GM18526 (cell line): ENCODE results near the gene ZNF407.

Experiments
- POLR2A ChIP-seq: IDR thresholded peaks from 3 replicates; pipeline ENCODE4 v1.6.1; 2011; ENCODE audit not compliant: insufficient read length; ENCODE audit errors: extremely low read depth

The ZNF407 gene, protein sequence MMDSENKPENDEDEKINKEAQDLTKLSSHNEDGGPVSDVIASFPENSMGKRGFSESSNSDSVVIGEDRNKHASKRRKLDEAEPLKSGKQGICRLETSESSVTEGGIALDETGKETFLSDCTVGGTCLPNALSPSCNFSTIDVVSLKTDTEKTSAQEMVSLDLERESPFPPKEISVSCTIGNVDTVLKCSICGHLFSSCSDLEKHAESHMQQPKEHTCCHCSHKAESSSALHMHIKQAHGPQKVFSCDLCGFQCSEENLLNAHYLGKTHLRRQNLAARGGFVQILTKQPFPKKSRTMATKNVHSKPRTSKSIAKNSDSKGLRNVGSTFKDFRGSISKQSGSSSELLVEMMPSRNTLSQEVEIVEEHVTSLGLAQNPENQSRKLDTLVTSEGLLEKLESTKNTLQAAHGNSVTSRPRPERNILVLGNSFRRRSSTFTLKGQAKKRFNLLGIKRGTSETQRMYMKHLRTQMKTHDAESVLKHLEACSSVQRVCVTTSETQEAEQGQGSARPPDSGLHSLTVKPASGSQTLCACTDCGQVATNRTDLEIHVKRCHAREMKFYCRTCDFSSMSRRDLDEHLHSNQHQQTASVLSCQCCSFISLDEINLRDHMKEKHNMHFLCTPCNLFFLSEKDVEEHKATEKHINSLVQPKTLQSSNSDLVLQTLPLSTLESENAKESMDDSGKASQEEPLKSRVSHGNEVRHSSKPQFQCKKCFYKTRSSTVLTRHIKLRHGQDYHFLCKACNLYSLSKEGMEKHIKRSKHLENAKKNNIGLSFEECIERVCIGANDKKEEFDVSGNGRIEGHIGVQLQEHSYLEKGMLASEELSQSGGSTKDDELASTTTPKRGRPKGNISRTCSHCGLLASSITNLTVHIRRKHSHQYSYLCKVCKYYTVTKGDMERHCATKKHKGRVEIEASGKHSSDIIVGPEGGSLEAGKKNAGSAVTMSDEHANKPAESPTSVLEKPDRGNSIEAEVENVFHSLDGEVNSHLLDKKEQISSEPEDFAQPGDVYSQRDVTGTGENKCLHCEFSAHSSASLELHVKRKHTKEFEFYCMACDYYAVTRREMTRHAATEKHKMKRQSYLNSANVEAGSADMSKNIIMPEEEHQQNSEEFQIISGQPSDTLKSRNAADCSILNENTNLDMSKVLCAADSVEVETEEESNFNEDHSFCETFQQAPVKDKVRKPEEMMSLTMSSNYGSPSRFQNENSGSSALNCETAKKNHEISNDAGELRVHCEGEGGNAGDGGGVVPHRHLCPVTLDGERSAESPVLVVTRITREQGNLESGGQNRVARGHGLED (N-terminal part only)

DNA sequence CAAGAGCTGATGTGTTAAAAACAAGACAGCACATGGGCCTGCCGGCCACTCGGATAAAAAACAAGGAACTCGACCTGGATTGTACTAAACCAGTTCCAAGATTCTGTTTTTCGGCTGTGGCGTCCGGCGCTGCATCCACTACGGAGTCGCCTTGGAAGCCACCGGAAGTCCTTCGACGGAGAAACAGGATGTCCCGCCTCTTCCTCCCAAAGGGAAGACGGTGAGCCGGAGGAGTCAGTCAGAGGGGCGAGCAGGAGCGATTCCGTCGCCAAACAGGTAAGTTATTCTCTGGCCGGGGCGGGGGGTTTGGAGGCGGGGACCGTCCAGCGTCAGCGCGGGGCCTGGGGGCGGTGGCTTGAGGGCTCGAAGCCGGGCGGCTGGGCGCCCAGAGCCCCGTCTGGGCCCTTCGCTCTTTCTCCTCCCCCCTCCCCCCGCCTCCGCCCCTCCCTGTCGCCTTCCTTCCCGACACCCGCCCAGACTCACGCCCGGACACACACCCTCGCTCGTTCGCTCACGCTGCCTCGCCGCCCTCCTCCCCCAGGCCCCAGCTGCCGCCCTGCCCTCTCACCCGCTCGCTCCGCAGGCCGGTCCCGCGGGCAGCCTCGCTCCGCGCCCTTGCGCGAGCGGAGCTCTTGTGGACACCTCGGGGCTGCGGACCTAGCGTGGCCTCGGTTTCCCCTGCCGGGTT is at the start of gene ZNF407:
ZNF407 (plus strand) TSS at position 209 of the 688 bp plus-strand sequence. CDS start 33,150 bp downstream, outside the sequence.
- peak; percentile 55 for TF ChIP-seq POLR2A

DNA sequence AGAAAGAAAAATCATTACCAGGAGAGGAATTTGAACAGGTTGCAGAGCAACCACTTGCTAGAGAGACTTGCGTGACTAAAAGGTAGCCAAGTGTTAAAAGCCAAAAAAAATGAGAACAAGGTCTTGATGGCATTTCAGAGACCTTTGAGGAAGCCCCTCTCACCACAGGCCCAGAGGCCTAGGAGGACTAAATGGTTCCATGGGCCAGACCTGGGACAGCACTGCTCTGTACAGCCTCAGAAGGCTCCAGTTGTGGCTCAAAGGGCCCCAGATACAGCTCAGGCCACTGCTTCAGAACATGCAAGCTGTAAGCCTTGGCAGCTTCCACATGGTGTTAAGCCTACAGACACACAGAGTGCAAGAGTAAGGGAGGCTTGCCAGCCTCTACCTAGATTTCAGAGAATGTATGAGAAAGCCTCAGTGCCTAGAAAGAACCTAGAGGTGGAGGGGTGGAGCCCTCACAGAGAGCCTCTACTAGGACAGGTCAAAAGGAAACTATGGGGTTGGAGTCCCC is 48.0 kb upstream of the ZNF407 start:
- no peak for TF ChIP-seq POLR2A

DNA sequence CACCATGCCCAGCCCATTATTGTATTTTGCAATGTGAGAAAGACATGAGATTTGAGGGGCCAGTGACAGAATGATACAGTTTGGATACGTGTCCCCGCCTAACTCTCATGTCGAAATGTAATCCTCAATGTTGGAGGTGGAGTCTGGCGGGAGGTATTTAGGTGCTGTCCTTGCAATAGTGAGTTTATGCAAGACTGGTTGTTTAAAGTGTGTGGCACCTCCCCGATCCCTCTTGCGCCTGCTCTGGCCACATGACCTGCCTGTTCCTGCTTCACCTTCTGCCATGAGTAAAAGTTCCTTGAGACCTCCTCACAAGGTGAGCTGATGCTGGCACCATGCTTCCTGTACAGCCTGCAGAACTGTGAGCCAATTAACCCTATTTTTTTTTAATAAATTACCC is 46.8 kb upstream of the ZNF407 start:
- TF ChIP-seq POLR2A: no peak

DNA sequence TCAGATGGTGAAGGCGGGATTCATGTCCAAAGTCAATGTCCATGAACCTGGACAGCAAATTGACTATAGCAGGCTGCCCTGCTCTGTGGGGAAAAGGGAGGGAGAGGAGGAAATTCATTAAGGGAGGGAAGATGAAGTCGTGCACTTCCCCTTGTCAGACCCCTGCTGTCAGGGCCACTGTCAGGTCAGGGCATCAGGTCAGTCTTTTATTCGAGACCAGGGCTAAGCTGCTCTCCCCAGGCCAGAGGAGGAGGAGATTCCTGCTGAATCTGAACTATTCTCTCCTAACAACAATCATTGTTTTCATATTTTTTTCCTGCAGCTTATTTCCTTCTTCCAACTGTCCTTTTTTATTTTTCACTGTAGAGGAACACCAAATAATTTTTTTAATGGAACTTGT is 46.2 kb upstream of the ZNF407 start:
- TF ChIP-seq POLR2A: no peak

DNA sequence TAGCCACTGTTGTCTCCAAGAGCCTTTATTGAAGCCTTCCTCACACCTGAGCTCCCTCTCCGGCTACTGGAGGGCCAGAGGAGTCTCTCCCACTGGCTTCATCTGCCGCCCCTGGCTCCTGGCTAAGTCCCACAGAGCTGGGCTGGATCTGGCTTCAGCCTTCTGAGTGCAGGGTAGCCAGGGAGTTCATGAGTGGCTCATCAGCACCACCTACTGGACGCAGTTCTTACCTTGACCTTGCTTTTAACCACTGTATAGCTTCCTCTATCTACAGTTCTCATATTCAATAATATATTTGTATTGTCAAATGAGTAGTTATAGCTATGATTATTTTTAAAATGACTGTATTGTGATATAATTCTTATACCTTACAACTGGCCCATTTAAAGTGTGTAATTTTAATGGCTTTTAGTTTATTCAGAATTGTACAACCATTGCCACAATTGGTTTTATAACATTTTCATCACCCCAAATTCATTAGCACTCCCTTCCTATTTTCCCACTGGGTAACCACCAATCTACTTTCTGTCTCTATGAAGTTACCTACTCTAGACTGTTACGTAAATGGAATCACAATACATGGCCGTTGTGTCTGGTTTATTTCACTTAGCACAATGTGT is 45.6 kb upstream of the ZNF407 start:
- TF ChIP-seq POLR2A: no peak

DNA sequence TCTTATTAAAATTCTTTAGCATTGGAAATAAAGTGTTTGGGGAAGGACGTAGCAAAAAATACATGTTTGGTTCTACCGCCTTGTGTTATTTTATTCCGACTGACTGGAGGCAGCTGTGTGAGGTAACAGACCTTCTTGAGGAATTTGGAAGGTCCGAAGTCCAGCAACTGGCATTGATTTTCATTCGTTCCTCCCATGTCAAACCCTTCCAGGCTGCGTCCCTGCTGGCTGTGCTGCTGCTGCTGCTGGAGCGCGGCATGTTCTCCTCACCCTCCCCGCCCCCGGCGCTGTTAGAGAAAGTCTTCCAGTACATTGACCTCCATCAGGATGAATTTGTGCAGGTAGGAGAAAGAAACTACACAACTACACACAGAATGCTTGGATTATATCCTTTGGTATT is 41.5 kb upstream of the ZNF407 start:
- TF ChIP-seq POLR2A: no peak

DNA sequence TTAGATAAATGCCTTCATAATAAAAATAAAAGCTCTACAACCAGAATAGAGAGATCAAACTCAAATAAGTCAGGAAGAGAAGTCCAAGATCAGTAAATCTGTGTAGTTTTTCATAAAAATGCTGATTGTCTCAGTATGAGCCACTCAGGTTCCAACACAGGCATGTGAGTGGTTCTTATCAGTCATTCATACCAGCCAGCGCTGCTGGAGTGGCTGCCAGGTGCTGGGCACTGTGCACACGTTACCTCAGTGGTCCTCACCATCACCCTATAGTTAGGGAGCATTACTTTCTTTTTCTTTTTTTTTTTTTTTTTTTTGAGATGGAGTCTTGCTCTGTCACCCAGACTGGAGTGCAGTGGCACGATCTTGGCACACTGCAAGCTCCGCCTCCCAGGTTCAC is 39.6 kb upstream of the ZNF407 start:
- TF ChIP-seq POLR2A: no peak

DNA sequence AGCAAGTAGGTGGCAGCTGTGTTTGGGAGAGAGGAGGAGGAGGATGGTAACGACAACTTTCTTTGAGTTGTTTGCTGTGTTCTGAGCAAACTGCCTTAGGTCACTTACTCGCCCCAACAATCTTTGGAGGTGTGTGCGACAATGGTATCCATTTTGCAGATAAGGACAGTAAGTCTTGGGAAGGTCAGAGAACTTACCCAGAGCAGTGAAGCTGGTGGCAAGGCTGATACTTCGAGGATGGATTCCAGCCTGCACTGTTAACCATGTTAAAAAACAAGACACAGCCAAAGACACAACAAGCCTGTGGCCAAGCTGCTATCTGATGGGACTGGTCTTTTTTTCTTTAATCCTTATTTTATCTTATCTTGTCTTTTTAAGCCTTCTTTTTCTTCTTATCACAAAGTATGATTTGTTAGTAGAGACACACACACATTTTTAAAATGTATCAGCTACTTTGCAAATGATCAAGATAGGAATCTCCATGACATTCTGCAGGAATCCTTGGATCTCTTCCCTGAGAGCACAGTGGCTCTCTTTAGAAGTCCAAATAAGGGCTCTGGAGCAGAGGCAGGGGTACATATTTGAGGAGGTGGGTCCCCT is 35.4 kb upstream of the ZNF407 start:
- no peak for TF ChIP-seq POLR2A

DNA sequence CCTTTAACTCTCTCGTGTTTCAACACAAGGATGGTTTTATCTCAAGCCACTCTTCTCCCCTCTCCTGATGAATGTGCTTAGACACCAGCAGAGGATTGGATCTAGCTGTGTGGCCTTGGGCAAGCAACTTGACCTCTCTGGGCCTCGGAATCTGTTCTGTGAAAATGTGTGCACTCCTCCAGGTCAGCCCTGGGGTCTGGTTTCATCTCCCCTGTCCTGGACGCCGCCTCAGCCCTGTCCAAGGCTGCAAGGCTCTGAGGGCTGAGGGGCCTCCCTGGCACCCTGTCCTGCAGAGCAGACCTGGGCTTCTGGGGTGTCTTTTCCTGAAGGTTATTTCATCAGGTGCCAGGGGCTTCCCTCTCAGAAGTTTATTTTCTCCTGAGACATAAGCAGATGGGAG is 34.9 kb upstream of the ZNF407 start:
- TF ChIP-seq POLR2A: no peak

DNA sequence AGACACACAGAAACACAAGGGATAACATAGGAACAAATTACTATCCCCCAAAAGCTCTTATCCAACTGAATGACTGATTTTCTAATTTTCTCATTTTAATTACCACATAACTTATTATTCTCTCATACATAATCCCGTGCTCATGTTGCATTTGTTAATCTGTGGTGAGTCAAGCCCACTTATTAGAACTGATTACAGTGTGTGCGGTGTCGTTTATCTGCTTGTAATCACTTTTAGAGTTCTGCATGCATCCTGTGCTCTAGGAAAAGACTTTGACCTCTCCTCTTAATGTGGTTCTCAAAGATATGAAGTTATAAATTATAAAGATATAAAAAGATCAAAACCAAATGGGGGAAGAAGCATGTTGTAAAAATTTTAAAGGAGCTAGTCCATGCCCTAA is 33.7 kb upstream of the ZNF407 start:
- TF ChIP-seq POLR2A: no peak

DNA sequence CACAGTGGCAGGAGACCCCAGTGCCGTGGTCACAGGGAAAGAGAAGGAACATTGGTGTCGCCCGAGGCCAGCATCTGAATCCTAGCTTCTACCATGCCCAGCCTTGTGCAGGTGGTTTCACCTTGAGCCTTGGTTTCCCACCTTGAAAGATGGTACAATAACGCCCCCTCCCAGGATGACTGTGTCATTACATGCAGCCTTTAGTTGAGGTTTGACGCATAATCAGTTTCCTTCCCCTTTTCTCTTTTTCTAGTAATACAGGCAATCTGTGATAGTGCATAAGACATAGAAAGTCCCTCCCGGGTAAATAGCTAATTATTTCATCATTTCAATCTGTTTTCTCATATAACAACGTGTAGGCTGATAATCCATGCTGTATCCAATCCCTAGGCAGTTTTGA is 29.8 kb upstream of the ZNF407 start:
- TF ChIP-seq POLR2A: no peak

DNA sequence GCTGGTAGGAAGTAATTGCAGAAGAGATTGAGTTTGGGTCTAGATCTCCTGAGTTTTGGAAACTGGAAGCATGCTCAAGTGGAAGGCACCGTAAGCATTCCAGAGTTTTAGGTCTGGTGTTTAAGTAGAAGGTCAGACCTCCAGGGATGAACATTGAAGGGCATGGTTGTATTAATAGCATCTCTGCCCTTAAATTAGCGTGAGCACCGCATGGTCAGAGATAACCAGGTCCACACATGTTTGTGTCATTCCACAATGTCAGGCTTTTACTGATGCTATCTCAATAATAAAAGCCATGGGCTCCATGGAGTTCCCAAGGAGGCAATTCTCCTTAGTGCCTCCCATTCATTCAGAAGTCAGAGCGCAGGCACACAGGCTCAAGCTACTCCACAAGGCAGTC is 28.3 kb upstream of the ZNF407 start:
- no peak for TF ChIP-seq POLR2A

DNA sequence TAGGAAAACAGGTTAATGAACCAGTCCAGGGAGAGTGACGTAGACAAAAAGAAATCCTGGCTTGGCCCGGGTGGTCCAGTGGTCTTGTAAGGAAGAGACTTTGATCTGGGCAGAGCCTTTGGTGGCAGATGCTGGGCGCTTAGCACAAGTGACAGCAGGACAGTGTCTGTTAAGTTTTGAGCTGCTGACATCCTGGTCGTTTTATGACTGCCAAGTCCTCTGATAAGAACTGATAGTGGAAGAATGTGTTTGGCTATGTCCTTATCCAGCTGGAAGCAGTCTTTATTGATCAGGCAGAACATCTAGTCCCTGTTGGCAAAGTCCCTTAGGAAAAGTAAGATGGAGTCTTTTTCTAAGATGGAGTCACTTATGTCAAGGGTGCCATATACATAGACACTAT is 27.4 kb upstream of the ZNF407 start:
- no peak for TF ChIP-seq POLR2A

DNA sequence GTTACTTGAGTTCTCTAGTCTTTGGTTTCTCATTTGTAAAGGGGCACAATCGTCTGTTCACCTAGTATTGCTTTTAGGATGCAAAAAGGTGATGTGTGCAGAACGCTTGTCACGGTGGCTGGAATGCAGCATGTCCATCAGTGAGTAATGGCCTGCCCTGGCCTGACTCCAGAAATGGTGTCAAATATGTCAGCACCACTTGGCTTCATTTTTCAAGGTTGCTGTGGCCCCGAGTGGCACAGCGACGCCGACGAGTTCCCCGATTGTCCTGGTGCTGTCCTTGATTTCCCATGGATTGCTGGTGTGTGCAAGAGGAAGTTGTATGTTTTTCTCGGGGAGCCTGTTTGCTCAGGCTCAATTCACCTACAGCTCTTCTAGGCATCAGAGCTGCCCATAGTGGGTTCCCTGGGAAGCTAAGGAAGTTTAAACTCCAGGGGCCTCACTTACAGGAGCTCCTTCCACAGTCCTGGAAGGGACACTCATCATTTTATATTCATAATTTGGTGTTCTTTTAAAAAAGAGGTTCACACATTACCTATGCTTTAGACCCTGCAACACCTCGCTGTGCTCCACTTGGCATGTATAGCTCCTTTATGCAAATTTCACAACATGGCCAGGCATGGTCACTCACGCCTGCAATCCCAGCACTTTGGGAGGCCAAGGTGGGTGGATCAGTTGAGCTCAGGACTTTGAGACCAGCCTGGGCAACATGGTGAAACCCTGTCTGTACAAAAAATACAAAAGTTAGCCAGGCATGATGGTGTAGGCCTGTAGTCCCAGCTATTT is 25.6 kb upstream of the ZNF407 start:
- TF ChIP-seq POLR2A: no peak
